Stimulated activated CD4-positive, alpha-beta T cell treated with anti-CD3 and anti-CD28 coated beads, TNF-alpha, amount 100 ng/mL, for 4 hours (primary cell): Measurements from ENCODE around the gene THEM5.
"Not testable (repeated sequence)": the region's sequence is repeated elsewhere in the genome, so short reads cannot be mapped to it uniquely, and the experiment has no call there.

Experiments
- DNase-seq, 3 experiments: peaks; one replicate each; pipeline ENCODE4 v3.0.0-alpha.2; 2020; ENCODE audit warnings: low read depth in 3 of 3

THEM5 gene

DNA sequence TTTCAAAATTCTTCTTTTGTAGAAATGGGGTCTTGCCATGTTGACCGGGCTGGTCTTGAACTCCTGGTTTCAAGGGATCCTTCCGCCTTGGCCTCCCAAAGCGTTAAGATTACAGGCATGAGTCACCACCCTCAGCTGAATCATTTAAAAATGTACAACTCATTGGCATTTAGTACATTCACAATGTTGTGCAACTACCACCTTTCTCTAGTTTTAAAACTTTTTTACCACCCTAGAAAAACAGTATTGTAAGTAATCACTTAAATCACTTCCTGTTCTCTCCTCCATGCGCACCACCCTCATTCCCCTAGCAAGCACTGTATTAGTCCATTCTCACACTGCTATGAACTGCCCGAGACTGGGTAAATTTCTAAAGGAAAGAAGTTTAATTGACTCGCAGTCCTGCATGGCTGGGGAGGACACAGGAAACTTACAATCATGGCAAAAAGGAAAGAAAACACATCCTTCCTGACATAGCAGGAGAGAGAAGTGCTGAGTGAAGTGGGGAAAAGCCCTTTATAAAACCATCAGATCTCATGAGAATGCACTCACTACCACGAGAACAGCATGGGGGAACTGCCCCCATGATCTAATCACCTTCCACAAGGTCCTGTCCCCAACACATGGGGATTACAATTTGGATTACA, 14.4 kb upstream of the THEM5 start:
- DNase-seq = no peak

DNA sequence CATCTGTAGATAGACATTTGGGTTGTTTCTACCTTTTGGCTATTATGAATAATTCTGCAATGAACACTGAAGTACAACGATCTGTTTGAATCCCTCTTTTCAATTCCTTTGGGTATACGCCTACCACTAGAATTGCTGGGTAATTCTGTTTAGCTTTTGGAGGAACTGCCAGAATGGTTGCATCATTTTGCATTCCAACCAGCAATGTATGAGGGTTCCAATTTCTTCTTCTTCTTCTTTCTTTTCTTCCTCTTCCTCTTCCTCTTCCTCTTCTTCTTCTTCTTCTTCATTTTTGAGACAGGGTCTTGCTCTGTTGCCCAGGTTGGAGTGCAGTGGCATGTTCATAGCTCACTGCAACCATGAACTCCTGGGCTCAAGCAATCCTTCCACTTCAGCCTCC, 13.8 kb upstream of the THEM5 start:
- no peak for DNase-seq

GRCh38 chr1:151864411-151864810, 10.9 kb upstream of the THEM5 start:
- no peak for DNase-seq

DNA sequence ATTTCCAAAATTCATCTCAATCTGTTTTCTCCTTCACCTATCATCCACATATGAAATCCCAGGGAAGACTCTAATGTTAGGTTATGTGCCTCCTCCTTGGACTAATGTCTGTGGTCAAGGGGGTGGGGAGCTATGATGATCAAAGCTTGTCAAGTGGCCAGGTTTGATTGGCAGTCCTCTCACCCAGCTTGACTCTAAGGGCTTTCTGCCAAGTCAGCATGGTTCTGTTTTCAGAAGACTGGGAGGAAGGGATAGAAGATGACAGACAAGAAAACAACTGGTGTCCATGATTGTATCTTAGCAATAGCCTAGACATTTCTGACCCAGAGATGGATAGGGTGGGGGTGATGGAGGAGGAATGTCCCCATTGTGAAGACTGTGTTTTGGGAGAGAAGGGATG, 9.1 kb upstream of the THEM5 start:
- no peak for DNase-seq

DNA sequence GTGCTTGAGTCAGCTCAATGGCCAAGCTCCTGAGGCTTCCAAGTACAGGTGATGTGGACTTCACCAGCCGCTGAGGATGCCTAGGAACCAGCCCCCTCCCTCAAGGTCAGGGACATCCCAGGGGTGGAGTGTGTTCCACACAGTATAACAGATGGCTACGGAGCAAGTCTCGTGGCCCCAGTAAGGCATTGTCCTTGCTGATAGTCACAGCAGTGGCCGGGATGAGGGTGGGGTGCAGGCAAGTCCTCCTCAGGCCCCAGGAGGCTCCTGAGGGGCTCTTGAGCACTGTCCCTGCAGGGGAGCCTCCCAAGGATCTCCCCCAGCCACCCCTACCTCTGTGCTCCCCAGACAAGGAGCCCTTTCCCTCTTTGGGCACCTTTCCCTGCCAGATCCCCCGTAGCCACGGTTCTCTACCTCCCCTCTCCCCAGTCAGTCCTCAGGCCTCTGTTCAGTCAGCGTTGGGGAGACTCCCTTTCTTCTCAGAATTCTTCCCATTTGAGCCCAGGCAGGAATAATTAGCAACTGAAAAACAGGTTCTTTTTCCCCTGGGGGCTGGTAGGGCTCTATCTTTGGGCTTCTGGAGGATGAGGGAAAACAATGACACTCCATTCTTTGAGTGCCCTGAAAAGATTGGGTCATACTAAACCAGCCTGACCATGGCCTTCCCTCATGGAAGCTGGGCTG, 7.1 kb upstream of the THEM5 start:
- DNase-seq = no peak

DNA sequence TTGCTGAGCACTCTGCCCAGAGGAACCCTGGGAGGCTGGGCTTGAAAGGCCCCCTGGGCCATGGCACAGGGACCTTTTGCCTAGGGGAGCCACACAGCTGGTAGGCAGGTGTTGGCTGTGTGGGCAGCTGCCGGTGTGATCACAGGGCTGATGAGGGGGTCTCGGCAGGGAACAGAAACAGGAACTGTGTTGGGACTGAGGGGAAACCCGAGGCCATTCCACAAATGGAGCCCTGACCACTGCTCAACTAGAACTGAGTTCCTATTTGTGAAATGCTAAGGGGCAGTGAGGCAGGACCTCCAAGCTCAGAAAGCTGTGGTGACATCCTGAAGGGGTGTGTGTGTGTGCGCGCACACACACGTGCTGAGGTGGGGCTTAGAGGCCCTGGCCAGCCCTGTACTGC, 6.4 kb upstream of the THEM5 start:
- DNase-seq = no peak

- DNase-seq = no peak
Measured at GRCh38 chr1:151858886-151859665, 5.6 kb upstream of the THEM5 start.

GRCh38 chr1:151858030-151858746, 4.7 kb upstream of the THEM5 start:
- DNase-seq = no peak

DNA sequence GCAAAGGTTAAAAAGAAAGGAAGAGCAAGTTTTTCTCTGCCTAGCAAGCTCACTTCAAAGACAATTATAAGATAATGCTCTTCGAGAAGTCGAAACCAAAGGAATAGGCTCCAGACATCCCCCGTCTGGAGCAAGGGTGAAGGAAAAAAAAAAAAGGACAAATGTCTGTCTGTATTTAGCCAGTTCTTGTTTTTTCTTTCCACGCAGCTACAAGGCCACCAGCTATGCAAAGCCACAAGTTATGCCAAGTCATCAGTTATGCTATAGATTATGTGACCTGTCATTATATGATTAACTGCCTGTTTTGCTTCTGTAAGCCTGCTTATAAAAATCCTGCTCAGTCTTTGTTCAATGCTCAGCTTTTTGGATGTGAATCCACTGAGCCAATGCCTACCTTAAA, 2.4 kb upstream of the THEM5 start:
- no peak for DNase-seq

- not testable (repeated sequence) for DNase-seq
Measured at GRCh38 chr1:151855516-151855915, 2.0 kb upstream of the THEM5 start.

DNA sequence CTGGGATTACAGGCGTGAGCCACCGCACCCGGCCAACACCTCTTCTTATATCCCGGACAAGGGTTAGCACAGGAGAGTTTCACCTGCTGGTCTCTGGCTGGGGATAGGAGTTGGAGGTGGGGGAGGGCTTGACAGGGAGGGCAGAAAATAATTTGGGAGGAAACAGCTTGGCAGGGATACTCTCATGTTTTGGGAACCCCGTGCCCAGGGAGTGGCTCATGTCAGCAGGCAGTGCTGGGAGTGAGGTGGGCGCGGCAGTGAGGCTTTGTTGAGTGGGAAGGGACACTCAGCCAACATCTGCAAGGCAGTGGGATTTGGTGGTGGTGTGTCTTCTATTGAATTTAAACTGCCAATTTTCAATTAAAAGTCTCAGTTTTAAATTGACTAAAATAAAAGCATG, 1.1 kb upstream of the THEM5 start:
- DNase-seq = no peak

GRCh38 chr1:151852733-151853132, 779 bp downstream of the THEM5 start:
- DNase-seq = no peak

GRCh38 chr1:151851886-151852285, 1.6 kb downstream of the THEM5 start:
- DNase-seq = no peak

DNA sequence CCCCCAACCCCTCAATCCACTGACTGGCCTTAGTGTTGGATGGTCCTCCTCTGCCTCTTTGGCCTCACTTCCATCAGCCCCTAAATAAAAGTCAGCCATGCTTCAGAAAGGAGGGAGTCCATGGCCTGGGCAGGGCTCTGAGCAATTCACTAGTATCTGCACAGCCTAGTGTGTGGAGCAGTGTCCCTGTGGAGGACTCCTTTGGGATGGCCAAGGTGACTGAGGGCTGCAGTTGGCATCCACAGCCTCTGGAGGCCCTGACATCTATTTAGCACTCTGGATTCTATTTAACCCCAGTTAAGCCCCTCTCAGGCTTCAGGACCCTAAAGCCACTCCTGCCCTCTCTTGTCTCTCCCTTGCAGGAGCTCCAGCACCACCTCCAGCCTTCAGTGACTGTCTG, 3.6 kb downstream of the THEM5 start:
- DNase-seq = no peak

- no peak for DNase-seq
Measured at GRCh38 chr1:151849126-151849525, 4.4 kb downstream of the THEM5 start.

DNA sequence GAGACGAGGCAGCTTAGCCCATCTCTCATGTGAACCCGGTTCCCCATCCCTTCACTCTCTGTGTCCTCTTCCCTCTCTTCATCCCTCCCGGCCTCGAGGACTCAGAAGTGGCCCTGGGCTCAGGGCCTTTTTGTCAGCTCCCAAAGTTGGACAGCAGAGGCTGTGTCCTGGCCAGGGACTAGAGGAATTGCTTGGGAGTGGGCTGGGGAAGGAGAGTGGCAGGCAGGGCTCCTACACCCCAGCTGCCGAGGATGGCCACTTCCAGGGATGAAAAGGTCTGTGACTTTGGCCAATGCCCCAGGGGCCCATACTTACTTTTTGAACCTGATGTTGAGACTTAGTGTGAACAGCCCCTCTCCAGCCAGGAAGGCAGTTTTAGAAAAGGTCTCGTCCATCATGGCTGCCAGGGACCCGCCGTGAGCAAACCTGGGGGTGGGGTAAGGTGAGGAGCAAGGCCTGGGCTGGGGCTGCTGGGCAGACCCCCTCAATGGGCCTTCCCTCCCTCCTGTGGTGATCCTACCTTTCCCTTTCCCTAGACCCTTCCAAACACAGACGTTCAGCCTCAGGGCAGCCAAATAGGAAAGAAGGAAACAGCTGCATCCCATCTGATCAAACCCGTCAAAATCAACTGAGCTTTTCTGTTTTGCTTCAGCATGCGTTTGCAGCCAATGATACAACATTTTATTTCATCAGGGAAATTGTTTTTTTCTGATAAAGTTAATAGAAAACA, 5.5 kb downstream of the THEM5 start:
- no peak for DNase-seq

DNA sequence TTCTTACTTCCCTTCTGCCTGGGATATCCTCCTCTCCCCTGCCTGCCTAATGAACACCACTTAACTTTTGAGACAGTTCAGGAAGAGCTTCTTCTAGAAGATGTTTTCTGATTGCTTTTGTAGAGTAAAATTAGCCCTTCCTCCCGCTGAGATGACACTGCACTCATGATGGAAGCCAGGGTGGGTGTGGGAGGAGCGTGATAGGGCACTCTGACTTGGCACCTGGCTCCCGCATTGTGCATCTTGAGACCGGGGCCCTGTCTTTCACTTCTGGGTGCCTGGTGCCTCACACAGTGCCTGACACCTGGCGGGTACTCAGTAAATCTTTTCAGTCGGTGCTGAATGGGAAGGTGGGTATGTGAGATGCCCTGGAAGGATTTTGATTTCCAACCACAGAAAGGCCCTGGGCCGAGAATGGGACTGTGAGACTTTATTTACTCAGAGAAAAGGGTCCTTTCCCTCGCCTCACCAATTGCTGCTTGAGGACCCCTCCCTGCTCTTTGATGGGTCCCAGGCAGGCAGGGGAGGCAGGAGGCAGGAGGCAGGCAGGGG, 6.8 kb downstream of the THEM5 start:
- no peak for DNase-seq

GRCh38 chr1:151846062-151846568, 7.4 kb downstream of the THEM5 start:
- DNase-seq = no peak

DNA sequence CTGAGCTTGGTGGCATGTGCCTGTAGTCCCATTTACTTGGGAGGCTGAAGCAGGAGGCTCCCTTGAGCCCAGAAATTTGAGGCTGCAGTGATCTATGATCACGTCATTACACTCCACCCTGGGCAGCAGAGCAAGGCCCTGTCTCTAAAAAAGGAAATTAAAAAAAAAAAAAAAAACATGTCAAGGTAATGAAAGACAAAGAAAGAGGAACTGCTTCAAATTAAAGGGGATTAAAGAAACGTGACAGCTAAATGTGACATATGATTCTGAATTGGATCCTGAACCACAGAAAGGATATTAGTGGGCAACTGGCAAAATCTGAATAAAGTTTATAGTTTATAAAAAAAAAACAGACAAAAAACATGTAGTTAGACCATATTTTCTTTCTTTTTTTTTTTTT, 10.1 kb downstream of the THEM5 start:
- no peak for DNase-seq

DNA sequence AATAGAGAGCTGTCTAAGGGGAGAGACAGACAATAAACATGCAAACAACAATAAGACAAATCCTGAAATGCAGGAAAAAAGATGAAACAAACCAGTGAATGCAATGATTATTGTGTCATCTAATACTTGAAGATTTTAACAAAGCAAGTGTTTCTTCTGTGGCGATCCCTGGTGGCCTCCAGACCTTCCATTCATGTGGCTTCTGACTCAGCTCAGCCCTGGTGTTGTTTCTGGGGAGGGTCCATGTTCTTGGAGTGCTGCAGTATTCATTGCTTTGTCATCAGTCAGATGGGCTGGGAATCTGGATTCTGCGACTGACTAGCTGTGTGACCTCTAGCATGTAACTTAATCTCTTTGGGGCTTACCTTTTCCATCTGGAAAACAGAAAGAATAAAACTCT, 12.4 kb downstream of the THEM5 start:
- no peak for DNase-seq

GRCh38 chr1:151840421-151840820, 13.1 kb downstream of the THEM5 start:
- no peak for DNase-seq
